ENCODE measurements around the gene ZNF555.

The ZNF555 gene

GRCh38 chr19:2852598-2852997 lies 11.3 kb downstream of the ZNF555 start:
- TF ChIP-seq POLR2AphosphoS5 (IDR thresholded peaks at IDR 0.05; ENCODE audit: low read depth, low read length): no peak
- TF ChIP-seq, protein P1, sequence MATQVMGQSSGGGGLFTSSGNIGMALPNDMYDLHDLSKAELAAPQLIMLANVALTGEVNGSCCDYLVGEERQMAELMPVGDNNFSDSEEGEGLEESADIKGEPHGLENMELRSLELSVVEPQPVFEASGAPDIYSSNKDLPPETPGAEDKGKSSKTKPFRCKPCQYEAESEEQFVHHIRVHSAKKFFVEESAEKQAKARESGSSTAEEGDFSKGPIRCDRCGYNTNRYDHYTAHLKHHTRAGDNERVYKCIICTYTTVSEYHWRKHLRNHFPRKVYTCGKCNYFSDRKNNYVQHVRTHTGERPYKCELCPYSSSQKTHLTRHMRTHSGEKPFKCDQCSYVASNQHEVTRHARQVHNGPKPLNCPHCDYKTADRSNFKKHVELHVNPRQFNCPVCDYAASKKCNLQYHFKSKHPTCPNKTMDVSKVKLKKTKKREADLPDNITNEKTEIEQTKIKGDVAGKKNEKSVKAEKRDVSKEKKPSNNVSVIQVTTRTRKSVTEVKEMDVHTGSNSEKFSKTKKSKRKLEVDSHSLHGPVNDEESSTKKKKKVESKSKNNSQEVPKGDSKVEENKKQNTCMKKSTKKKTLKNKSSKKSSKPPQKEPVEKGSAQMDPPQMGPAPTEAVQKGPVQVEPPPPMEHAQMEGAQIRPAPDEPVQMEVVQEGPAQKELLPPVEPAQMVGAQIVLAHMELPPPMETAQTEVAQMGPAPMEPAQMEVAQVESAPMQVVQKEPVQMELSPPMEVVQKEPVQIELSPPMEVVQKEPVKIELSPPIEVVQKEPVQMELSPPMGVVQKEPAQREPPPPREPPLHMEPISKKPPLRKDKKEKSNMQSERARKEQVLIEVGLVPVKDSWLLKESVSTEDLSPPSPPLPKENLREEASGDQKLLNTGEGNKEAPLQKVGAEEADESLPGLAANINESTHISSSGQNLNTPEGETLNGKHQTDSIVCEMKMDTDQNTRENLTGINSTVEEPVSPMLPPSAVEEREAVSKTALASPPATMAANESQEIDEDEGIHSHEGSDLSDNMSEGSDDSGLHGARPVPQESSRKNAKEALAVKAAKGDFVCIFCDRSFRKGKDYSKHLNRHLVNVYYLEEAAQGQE (IDR thresholded peaks at IDR 0.05; ENCODE audit: insufficient read depth in 1 of 2, low read depth in 2 of 2, low read length in 2 of 2): no peak
- TF ChIP-seq FOXP2 (optimal IDR thresholded peaks at IDR 0.05; ENCODE audit: borderline replicate concordance, extremely low read depth, extremely low read length, insufficient read depth): no peak
- TF ChIP-seq TAF1 (IDR thresholded peaks at IDR 0.05; ENCODE audit: borderline replicate concordance, insufficient read depth, low read length): no peak
- TF ChIP-seq SIN3A (IDR thresholded peaks at IDR 0.05; ENCODE audit: borderline replicate concordance, insufficient read depth, low read length): no peak

DNA sequence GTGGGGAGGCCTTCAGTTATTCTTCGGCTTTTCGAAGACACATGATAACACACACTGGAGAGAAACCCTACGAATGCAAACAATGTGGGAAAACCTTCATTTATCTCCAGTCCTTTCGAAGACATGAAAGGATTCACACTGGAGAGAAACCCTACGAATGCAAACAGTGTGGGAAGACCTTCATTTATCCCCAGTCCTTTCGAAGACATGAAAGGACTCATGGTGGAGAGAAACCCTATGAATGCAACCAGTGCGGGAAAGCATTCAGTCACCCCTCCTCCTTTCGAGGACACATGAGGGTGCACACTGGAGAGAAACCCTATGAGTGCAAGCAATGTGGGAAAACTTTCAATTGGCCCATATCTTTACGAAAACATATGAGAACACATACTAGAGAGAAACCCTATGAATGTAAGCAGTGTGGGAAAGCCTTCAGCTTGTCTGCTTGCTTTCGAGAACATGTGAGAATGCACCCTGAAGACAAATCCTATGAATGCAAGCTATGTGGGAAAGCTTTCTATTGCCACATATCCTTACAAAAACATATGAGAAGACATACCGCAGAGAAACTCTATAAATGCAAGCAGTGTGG lies 11.8 kb downstream of the ZNF555 start:
- TF ChIP-seq FOXP2 (optimal IDR thresholded peaks at IDR 0.05; ENCODE audit: borderline replicate concordance, extremely low read depth, extremely low read length, insufficient read depth) (no peak), TAF1 (IDR thresholded peaks at IDR 0.05; ENCODE audit: borderline replicate concordance, insufficient read depth, low read length) (no peak), SIN3A (IDR thresholded peaks at IDR 0.05; ENCODE audit: borderline replicate concordance, insufficient read depth, low read length) (no peak), POLR2AphosphoS5 (IDR thresholded peaks at IDR 0.05; ENCODE audit: low read depth, low read length) (no peak)
- TF ChIP-seq, protein P1 (IDR thresholded peaks at IDR 0.05; ENCODE audit: insufficient read depth in 1 of 2, low read depth in 2 of 2, low read length in 2 of 2): no peak

GRCh38 chr19:2854849-2855248 lies 13.6 kb downstream of the ZNF555 start:
- TF ChIP-seq SIN3A (IDR thresholded peaks at IDR 0.05; ENCODE audit: borderline replicate concordance, insufficient read depth, low read length): no peak
- TF ChIP-seq, protein P1 (IDR thresholded peaks at IDR 0.05; ENCODE audit: insufficient read depth in 1 of 2, low read depth in 2 of 2, low read length in 2 of 2): no peak
- TF ChIP-seq POLR2AphosphoS5 (IDR thresholded peaks at IDR 0.05; ENCODE audit: low read depth, low read length): no peak
- TF ChIP-seq TAF1 (IDR thresholded peaks at IDR 0.05; ENCODE audit: borderline replicate concordance, insufficient read depth, low read length): no peak
- TF ChIP-seq FOXP2 (optimal IDR thresholded peaks at IDR 0.05; ENCODE audit: borderline replicate concordance, extremely low read depth, extremely low read length, insufficient read depth): no peak

DNA sequence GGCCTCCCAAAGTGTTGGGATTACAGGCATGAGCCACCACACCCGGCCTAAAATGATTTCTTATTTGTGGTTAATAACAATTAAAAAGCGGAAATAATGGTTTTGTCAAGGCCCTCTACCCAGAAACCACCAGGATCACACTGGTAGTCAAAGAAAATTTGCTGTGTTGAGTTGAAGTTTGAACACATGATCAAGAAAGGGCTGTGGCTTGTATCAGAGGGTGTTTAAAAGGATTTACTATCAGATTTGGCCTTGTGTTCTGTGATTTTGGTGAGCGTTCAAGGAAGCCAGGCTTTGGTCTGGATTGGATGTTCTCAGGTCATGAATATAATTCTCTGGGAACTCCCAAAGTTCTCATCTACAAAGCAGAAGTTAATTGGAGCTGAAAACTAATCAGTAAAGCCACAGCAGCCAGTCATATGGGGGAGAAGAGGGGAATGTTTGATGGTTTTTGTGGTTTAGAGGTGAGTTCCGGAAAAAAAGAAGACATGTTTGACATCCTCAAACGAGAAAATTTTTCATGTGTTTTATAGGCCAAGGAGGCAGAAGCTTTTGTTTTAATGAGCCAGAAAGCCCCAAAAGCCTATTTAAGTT lies 15.3 kb downstream of the ZNF555 start:
- TF ChIP-seq TAF1 (IDR thresholded peaks at IDR 0.05; ENCODE audit: borderline replicate concordance, insufficient read depth, low read length) (no peak), SIN3A (IDR thresholded peaks at IDR 0.05; ENCODE audit: borderline replicate concordance, insufficient read depth, low read length) (no peak), POLR2AphosphoS5 (IDR thresholded peaks at IDR 0.05; ENCODE audit: low read depth, low read length) (no peak), FOXP2 (optimal IDR thresholded peaks at IDR 0.05; ENCODE audit: borderline replicate concordance, extremely low read depth, extremely low read length, insufficient read depth) (no peak)
- TF ChIP-seq, protein P1 (IDR thresholded peaks at IDR 0.05; ENCODE audit: insufficient read depth in 1 of 2, low read depth in 2 of 2, low read length in 2 of 2): no peak
